Osteoblast (primary cell): ENCODE data around the gene ARHGAP6. TPM values are rescaled to one million over a fixed set of nuclear protein-coding genes. Genes with fewer than 3 reads are reported as not detected.

Source experiments
- DNase-seq: peaks from one replicate; pipeline ENCODE4 v3.0.0; 2011; ENCODE audit warnings: low spot score, mixed read lengths; ENCODE audit not compliant: insufficient read length; ENCODE audit errors: missing footprints
- H2AFZ ChIP-seq: 2 replicates; pipeline ENCODE4 v1.6.0; 2011; ENCODE audit warnings: mild to moderate bottlenecking, low read length
- H3K27ac ChIP-seq: 2 replicates; pipeline ENCODE4 v1.5.1; 2011; ENCODE audit warnings: mild to moderate bottlenecking, low read depth, low read length, moderate library complexity
- H3K27me3 ChIP-seq: 2 replicates; pipeline ENCODE4 v1.6.0; 2012; ENCODE audit warnings: mild to moderate bottlenecking, control low read depth, inconsistent platforms, low read length, moderate library complexity; ENCODE audit not compliant: insufficient read depth
- H3K36me3 ChIP-seq: 2 replicates; pipeline ENCODE4 v1.5.1; 2011; ENCODE audit warnings: mild to moderate bottlenecking, low read length, control low read depth, moderate library complexity; ENCODE audit not compliant: insufficient read depth
- H3K4me1 ChIP-seq: 2 replicates; pipeline ENCODE4 v1.5.1; 2011; ENCODE audit warnings: mild to moderate bottlenecking, low read length, control low read depth, moderate library complexity; ENCODE audit not compliant: insufficient read depth
- H3K4me2 ChIP-seq: 2 replicates; pipeline ENCODE4 v1.6.0; 2011; ENCODE audit warnings: mild to moderate bottlenecking, low read length; ENCODE audit not compliant: insufficient read depth
- H3K4me3 ChIP-seq: fragments of 200-600 bp; sonication (generic); 3 replicates; pipeline ENCODE4 v1.5.1; 2012; ENCODE audit warnings: mild to moderate bottlenecking, low read length, inconsistent platforms; ENCODE audit not compliant: insufficient read depth
- H3K79me2 ChIP-seq: 2 replicates; pipeline ENCODE4 v1.6.0; 2012; ENCODE audit warnings: mild to moderate bottlenecking, low read length, control low read depth, inconsistent platforms; ENCODE audit not compliant: insufficient read depth
- H3K9me3 ChIP-seq: 2 replicates; pipeline ENCODE4 v1.5.1; 2011; ENCODE audit warnings: low read depth, low read length, control low read depth
- H4K20me1 ChIP-seq: 2 replicates; pipeline ENCODE4 v1.6.0; 2012; ENCODE audit warnings: mild to moderate bottlenecking, low read length, control low read depth; ENCODE audit not compliant: insufficient read depth
- CTCF ChIP-seq: IDR thresholded peaks from 2 replicates; pipeline ENCODE4 v1.5.1; 2011; ENCODE audit warnings: mild to moderate bottlenecking, low read depth, low read length, moderate library complexity; ENCODE audit errors: extremely low read depth
- total RNA-seq: library from RNA; depleted of rRNA; stranded (reverse); fragments of >200 nt; gene quantifications from 2 replicates; pipeline ENCODE4 v1.2.3, GENCODE V29; 2012

The ARHGAP6 gene
- total RNA-seq, 1 donor: 2.2 TPM

DNA sequence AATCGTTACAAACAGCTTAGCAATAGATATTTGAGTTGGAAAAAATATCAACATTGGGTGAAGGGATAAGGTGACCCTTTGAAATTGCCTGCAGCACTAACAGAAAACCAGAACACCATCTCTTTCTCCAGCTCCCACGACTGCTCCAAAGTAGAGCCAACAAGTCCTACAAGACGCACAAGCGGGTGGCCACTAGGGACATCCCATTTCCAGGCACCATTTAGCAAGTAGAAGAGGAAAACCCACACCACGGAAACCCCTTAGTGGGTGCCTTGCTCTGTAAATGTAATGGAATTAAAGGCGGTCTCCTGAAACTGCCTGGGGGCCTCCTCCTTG lies 1.9 kb downstream of the ARHGAP6 start:
- Histone ChIP-seq H2AFZ (no peak overlapping the region), H3K4me1 (no peaks in the 10 kb centered on the region), H3K36me3 (no peaks in the 10 kb centered on the region), H3K4me2 (peak overlapping the region; percentile 72), H3K79me2 (no peaks in the 10 kb centered on the region), H3K27ac (no peak overlapping the region), H3K4me3 (peak overlapping the region; percentile 57), H3K9me3 (no peaks in the 10 kb centered on the region), H4K20me1 (no peaks in the 10 kb centered on the region), H3K27me3 (peaks cover 41% of the 10 kb centered on the region)
- no peak for DNase-seq
- TF ChIP-seq CTCF: no peak

- Histone ChIP-seq H3K4me2 (no peak overlapping the region), H3K4me3 (no peak overlapping the region), H3K36me3 (no peaks in the 10 kb centered on the region), H3K79me2 (no peaks in the 10 kb centered on the region), H3K4me1 (no peaks in the 10 kb centered on the region), H3K9me3 (no peaks in the 10 kb centered on the region), H3K27me3 (no peaks in the 10 kb centered on the region), H4K20me1 (no peaks in the 10 kb centered on the region), H3K27ac (no peak overlapping the region), H2AFZ (no peak overlapping the region)
- no peak for TF ChIP-seq CTCF
- no peak for DNase-seq
Observed at GRCh38 chrX:11655282-11656015, 10.3 kb downstream of the ARHGAP6 start.

DNA sequence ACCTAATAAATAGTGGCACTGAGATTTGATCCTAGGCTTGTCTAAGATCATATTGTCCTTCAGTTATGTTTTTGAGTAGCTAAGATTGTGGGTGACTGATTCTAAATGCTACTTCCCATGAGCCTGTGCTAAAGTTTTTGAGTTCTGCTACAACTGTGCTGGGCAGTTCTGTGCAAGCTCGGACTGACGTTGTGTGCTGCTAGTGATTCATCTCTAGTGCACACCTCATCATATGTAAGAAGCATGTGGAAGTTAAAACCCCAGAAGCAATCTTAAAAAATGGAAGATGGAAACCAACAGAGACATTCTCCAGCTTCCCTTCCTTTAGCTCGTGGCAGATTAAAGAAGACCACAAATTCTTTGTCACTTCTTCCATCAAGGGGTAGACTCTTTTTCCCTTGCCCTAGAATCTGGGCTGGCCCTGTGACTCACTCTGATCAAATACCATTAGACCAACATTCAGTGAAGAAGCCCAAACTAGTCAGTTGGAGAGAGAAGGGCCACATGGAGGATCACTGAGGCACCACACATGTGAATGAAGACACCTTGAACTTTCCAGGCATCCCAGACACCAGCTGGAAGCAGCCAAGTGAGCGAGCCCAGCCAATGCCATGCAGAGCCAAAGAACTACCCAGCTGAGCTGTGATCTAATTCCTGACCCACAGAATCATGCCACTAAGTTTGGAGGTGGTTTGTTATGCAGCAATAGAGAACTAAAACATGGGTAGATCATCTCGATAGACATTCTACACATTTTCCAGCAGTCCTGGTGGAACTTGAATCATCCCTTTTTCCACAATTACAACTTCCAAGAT lies 16.8 kb downstream of the ARHGAP6 start:
- Histone ChIP-seq H4K20me1 (no peaks in the 10 kb centered on the region), H3K4me1 (no peaks in the 10 kb centered on the region), H3K79me2 (no peaks in the 10 kb centered on the region), H3K4me3 (no peak overlapping the region), H2AFZ (no peak overlapping the region), H3K9me3 (no peaks in the 10 kb centered on the region), H3K27ac (no peak overlapping the region), H3K4me2 (no peak overlapping the region), H3K27me3 (no peaks in the 10 kb centered on the region), H3K36me3 (no peaks in the 10 kb centered on the region)
- TF ChIP-seq CTCF: no peak
- DNase-seq: no peak

- TF ChIP-seq CTCF: no peak
- DNase-seq: no peak
Observed at GRCh38 chrX:11647138-11647537, 18.6 kb downstream of the ARHGAP6 start.

More at GRCh38 chrX:11647138-11647537, 18.6 kb downstream of the ARHGAP6 start:
- Histone ChIP-seq H3K4me2 (no peak overlapping the region), H3K36me3 (no peaks in the 10 kb centered on the region), H2AFZ (no peak overlapping the region), H3K27me3 (no peaks in the 10 kb centered on the region), H3K4me1 (no peaks in the 10 kb centered on the region), H3K9me3 (no peaks in the 10 kb centered on the region), H3K79me2 (no peaks in the 10 kb centered on the region), H3K4me3 (no peak overlapping the region), H4K20me1 (no peaks in the 10 kb centered on the region), H3K27ac (no peak overlapping the region)
